Femur (tissue), 1 donor: Measurements from ENCODE around the gene DENND6B.
"Not testable (repeated sequence)": the region's sequence is repeated elsewhere in the genome, so short reads cannot be mapped to it uniquely, and the experiment has no call there.

Experiments
- DNase-seq: peaks from one replicate; pipeline ENCODE4 v3.0.0-alpha.2; 2017

Gene DENND6B, protein sequence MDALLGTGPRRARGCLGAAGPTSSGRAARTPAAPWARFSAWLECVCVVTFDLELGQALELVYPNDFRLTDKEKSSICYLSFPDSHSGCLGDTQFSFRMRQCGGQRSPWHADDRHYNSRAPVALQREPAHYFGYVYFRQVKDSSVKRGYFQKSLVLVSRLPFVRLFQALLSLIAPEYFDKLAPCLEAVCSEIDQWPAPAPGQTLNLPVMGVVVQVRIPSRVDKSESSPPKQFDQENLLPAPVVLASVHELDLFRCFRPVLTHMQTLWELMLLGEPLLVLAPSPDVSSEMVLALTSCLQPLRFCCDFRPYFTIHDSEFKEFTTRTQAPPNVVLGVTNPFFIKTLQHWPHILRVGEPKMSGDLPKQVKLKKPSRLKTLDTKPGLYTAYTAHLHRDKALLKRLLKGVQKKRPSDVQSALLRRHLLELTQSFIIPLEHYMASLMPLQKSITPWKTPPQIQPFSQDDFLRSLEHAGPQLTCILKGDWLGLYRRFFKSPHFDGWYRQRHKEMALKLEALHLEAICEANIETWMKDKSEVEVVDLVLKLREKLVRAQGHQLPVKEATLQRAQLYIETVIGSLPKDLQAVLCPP

DNA sequence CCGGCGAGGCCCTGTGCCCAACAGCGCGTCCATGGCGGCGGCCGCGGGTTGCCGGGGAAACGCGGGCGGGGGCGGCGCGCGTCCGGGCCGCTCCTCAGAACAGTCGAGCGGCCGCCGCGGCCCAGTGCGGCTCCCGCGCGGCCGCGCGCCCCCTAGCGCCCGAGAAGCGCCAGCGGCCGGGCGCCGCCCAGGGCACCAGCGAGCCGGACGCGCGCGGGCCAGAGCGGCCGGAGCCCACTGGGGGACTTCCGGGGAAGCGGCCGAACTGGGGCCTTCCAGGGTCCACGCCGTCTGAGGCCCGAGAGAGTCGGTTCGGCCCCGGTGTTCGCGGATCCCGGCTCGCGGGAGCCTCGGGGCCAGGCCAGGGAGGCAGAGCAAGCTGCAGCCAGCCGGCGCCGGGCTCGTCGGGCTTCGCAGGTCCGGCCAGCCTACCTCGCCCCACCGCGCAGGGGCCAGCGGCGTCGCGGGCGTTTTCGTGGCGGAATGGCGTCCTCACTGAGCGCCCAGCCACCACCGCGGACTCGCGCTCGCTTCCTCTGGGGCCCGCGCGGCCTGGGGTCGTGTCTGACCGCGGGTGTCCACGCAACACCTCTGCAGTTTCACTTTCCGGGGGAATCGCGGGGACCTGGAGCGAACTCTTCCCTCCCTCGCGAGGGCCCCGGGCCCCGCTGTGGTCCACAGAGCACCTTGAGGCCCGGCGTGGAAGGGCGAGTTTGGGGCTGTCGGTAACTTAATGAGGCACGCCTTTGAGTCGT, at the start of gene DENND6B:
Gene DENND6B (minus strand): TSS at position 57 of the 755 bp plus-strand sequence. CDS start 24 bp downstream, at position 33.
- peak; percentile 89 for DNase-seq

DNA sequence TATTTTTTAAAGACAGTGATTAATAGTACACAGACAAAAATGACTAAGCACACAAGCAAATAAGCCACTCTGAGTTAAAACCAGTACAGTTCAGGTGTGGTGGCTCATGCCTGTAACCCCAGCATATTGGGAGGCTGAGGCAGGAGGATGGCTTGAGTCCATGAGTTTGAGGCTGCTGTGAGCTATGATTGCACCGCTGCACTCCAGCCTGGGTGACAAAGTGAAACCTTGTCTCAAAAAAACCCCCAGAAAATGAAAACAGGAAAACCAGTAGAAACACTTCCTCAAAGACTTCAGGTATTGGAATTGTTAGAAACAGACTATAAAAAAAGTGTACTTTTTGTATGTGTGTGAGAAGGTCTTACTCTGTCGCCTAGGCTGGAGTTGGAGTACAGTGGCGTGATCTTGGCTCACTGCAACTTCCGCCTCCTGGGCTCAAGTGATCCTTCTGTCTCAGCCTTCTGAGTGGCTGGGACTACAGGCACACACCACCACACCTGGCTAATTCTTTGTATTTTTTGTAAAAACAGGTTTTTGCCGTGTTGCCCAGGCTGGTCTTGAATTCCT, 49.4 kb upstream of the DENND6B start:
- DNase-seq = no peak

- no peak for DNase-seq
Measured at GRCh38 chr22:50371101-50371648, 44.4 kb upstream of the DENND6B start.

DNA sequence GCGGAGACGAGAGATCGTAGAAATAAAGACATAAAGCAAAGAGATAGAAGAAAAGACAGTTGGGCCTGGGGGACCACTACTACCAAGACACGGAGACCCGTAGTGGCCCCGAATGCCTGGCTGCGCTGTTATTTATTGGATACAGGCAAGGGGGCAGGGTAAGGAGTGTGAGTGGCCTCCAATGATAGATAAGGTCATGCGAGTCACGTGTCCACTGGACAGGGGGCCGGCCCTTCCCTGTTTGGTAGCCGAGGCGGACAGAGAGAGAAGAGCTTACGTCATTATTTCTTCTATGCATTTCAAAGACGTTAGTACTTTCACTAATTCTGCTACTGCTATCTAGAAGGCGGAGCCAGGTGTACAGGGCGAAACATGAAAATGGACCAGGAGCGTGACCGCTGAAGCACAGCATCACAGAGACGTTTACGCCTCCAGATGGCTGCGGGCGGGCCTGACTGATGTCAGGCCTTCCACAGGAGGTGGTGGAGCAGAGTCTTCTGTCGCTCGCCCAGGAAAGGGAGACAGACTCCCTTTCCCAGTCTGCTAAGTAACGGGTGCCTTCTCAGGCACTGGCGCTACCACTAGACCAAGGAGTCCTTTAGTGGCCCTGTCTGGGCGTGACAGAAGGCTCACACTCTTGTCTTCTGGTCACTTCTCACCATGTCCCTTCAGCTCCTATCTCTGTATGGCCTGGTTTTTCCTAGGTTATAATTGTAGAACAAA, 41.1 kb upstream of the DENND6B start:
- no peak for DNase-seq

DNA sequence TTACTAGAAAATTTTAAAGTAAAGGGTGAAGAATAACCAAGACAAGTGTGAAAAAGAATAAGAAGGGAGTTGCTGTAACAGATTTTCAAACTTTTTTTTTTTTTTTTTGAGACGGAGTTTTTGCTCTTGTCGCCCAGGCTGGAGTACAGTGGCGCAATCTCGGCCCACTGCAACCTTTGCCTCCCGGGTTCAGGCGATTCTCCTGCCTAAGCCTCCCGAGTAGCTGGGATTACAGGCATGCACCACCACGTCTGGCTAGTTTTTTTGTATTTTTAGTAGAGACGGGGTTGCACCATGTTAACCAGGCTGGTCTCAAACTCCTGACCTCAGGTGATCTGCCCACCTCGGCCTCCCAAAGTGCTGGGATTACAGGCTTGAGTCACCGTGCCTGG, 37.0 kb upstream of the DENND6B start:
- DNase-seq = not testable (repeated sequence)

- no peak for DNase-seq
Measured at GRCh38 chr22:50363166-50363802, 36.5 kb upstream of the DENND6B start.

DNA sequence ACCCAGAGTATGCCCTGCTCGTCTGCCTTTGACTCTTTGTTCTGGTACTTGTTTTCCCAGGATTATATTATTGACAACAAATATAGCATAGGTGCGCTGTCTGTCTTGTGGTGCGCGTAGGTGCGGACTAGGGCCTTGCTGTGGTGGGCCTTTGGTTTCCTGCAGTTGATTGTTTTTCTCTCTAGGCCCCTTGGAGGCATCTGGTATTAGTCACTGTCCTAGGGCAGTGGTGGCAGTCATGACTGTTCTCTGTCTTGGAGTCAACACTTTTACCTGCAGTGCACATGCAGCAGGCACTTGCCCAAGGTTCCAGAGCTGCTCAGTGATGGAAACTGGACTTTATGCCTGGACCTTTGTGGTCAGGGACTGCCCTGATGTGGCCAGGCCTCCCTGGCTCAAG, 34.9 kb upstream of the DENND6B start:
- DNase-seq = no peak

DNA sequence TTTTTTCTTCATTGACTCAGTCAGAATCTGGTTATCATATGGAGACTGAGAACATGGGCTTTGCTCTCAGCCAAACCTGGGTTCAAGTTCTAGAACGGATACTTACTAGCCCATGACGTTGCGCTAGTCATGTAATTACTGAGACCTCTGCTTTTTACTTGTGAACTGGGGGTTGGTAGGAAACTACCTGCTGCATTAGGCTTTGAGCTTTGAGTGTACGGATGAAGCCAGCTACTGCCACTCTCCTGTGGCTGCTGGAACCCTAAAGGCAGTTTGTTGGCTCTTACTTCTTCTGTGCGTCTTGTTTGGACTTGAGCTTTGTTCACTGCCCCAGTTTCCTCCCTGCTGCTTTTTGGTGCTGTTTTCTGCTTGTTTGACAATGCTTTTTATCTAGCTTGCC, 34.4 kb upstream of the DENND6B start:
- DNase-seq = no peak

GRCh38 chr22:50360578-50360977, 33.8 kb upstream of the DENND6B start:
- DNase-seq = no peak

GRCh38 chr22:50357756-50358155, 30.9 kb upstream of the DENND6B start:
- DNase-seq = no peak

DNA sequence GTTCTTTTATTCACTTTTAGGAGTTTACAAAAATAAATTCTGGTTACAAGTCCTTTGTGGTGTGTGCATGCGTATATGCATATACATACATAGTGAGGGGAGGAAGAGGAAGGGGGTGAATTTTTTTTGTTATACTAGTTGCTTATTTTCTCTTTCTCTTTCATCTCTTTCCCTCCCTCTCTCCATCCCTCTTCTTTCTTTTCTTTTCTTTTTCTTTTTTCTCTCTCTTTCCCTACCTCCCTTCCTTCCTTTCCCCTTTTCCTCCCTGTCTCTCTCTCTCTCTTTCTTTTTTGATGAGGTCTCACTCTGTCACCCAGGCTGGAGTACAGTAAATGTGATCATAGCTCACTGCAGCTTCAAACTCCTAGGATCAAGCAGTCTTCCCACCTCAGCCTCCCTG, 30.4 kb upstream of the DENND6B start:
- no peak for DNase-seq

- DNase-seq = no peak
Measured at GRCh38 chr22:50356186-50356585, 29.4 kb upstream of the DENND6B start.

DNA sequence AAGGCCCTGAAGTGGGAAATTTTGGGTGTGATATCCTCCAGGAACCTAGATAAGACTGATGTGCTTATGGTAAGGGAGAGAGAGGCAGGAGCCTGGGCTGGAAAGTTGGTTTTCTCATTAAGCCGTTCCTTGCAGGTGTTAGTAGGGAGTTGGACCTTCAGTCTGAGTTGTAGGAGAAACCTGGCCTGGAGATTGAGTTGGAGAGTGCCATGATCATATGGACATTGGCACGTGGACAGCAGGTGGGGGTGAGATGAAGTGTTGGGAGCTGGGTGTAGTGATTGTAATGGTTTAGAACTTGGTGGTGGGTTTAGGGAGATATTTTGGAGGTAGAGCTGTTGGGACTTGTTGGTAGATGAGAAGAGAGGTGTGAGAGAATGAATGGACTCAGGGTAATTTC, 21.2 kb upstream of the DENND6B start:
- no peak for DNase-seq

DNA sequence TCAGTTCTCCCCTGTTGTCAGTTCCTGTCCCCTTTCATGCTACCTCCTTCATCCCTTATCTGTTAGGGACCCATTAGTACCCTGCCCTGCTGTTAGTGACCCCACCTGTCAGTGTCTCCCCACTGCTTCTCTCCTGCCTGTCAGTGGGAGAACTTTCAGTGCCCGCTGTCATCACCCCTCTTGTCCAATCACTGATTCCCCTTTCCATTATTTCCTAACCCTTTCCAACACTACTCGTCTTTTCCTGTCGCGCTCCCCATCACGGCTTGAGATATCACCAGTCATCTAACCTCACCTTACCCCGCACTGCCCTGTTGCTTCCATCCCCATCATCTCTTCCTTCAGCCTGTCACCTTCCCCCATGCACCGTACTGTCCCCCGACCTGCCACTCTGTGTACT, 20.3 kb upstream of the DENND6B start:
- DNase-seq = no peak

DNA sequence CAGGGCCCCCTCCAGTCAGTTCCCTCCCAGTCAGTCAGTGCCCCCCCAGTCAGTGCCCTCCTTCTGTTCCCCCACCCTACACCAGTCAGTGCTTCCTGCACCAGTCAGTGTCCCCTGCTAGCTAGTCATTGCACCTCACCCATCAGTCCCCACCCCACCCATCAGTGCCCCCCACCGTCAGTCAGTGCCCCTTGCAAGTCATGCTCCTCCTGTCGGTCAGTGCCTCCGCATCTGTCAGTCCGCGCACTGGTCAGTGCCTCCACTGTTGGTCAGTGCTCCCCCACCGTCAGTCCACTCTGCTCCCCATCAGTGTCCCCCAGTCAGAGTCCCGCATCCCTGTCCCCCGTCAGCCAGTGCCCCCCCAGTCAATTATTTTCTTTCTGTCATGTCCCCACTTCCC, 19.7 kb upstream of the DENND6B start:
- no peak for DNase-seq

DNA sequence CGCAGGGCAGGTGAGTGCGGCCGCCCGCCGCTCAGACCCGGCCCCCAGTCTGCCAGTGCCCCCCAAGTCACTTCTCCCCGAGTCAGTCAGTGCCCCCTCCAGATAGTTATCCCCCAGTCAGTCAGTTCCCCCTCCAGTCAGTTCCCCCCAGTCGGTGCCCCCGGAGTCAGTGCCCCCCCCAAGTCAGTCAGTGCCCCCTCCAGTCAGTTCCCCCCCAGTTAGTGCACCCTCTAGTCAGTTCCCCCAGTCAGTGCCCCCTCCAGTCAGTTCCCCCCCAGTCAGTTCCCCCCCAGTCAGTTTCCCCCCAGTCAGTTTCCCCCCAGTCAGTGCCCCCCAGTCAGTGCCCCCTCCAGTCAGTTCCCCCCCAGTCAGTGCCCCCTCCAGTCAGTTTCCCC, 16.7 kb upstream of the DENND6B start:
- DNase-seq = no peak

DNA sequence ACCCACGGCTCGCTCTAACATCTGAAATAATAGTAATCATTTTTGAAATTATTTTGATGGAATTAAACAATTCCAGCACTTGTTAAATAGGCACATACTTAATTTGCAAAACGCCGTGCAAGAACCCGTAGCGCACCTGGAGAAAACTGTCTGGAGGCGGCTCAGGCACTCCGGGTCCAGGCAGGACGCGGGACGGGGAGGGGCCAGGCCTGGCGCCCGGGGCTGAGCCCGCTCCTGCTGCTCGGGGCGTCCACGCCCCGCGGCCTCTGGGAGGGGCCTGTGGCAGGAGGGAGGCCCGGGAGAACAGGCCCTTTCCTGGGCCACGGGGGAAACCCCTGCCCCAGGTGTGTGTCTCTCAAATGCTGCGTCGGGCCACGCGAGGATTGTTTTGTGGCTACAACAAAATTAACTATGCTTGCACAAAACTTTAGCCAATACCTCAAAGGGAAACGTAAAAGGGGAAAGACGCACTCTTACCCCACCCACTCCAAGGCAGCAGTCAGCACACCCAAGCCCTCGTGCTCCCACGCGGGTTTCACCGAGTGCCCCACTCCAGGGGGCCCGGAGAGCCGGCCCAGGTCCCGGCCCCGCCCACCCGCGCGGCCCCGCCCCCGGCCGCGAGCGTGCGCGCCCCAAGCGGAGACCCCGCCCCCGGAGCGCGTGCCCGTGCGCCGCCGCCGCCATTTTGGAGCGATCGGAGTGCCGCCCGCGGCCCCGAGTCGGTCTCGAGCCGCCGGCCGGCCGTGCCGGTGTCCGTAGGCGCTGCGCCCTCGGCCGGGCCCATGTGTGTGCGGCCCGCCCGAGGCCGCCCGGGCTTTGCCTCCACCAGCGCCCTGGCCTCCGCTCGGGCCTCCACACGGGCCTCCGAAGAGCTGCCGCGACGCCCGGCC, 16.1 kb upstream of the DENND6B start, which contains the start of gene PPP6R2:
Gene PPP6R2 (plus strand): TSS at position 677 of the 890 bp plus-strand sequence. CDS start 50,582 bp downstream, outside the sequence.
- peak; percentile 91 for DNase-seq

DNA sequence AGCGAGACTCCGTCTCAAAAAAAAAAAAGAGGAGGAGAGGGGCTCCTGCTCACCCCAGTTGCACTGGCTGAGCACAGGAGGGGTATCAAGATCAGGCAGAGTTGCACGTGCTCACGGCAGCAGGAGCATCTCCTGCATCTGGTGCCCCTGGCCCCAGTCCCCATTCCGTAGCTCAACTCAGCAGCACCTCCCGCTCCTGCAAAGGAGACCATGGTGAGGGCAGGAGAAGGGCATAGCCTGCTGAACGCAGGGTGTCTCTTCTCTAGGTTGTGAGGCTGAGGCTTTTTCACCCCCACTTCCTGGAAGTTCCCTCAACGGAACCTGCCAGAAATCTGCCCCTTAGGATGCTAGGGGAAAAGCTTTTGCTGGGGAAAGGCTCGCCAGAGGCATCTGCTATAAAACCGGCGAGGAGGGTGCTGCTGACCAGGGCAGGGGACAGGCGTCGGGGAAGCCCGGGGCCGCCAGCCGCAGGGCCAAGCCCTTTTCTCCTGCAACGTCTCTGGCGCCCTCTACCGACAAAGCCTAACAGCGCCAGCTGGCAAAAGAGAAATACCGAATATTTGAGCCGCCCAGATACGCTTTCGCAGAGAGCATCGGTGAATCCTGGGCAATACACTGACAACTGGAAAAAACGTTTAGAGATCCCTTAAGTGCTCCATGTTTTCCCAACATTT, 15.3 kb upstream of the DENND6B start:
- peak; percentile 92 for DNase-seq

DNA sequence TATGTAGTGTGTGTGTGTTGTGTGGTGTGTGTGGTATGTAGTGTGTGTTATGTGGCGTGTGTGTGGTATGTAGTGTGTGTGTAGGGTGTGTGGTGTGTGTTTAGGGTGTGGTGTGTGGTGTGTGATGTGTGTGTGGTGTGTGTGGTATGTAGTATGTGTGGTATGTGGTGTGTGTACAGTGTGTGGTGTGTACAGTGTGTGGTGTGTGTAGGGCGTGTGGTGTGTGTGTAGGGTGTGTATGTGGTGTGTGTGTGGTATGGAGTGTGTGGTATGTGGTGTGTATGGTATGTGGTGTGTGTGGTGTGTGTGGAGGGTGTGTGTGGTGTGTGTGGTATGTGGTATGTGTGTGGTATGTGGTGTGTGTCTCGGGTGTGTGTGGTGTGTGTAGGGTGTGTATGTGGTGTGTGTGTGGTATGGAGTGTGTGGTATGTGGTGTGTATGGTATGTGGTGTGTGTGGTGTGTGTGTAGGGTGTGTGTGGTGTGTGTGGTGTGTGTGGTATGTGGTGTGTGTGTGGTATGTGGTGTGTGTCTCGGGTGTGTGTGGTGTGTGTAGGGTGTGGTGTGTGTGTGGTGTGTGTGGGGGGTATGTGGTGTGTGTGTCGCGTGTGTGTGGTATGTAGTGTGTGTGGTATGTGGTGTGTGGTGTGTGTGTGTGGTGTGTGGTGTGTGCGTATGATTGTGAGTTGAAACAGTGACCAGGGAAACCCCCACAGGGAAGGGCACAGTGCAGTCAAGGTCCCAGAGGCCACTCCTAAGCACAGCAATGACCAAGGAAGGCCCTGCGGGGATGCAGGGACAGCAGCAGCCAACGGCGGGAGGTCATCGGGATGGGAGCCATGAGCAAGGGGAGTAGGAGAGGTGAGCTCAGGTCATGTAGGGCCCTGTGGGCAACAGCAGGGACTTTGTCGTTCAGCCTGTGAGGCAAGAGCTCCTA, 13.4 kb upstream of the DENND6B start:
- DNase-seq = no peak
